ENCODE results near the gene WNT4.

WNT4 gene

GRCh38 chr1:22117238-22117637, 25.7 kb downstream of the WNT4 start:
- no peak for DNase-seq (ENCODE audit: low read depth)
- no peak overlapping the region for H3K4me3 ChIP-seq (ENCODE audit: low read depth, low read length)

- H3K4me3 ChIP-seq (ENCODE audit: low read depth, low read length), result no peak overlapping the region
- DNase-seq (ENCODE audit: low read depth), result no peak
These were observed 27.6 kb downstream of the WNT4 start for GRCh38 chr1:22115286-22115685.

- DNase-seq (ENCODE audit: low read depth), result peak; percentile 49
- H3K4me3 ChIP-seq (ENCODE audit: low read depth, low read length), result no peak overlapping the region
These were observed 28.5 kb downstream of the WNT4 start for GRCh38 chr1:22114083-22115012.

GRCh38 chr1:22112554-22112953, 30.3 kb downstream of the WNT4 start:
- no peak for DNase-seq (ENCODE audit: low read depth)
- H3K4me3 ChIP-seq (ENCODE audit: low read depth, low read length), result no peak overlapping the region

GRCh38 chr1:22111620-22112019, 31.3 kb downstream of the WNT4 start:
- no peak overlapping the region for H3K4me3 ChIP-seq (ENCODE audit: low read depth, low read length)
- no peak for DNase-seq (ENCODE audit: low read depth)

GRCh38 chr1:22111115-22111514, 31.8 kb downstream of the WNT4 start:
- H3K4me3 ChIP-seq (ENCODE audit: low read depth, low read length), result no peak overlapping the region

GRCh38 chr1:22110016-22110415, 32.9 kb downstream of the WNT4 start:
- DNase-seq (ENCODE audit: low read depth), result no peak
- H3K4me3 ChIP-seq (ENCODE audit: low read depth, low read length), result no peak overlapping the region

More at GRCh38 chr1:22111115-22111514, 31.8 kb downstream of the WNT4 start:
- no peak for DNase-seq (ENCODE audit: low read depth)

GRCh38 chr1:22108339-22109105, 34.4 kb downstream of the WNT4 start:
- DNase-seq (ENCODE audit: low read depth), result no peak
- H3K4me3 ChIP-seq (ENCODE audit: low read depth, low read length), result no peak overlapping the region

- no peak for DNase-seq (ENCODE audit: low read depth)
- no peak overlapping the region for H3K4me3 ChIP-seq (ENCODE audit: low read depth, low read length)
These were observed 35.8 kb downstream of the WNT4 start for GRCh38 chr1:22107126-22107525.

GRCh38 chr1:22105611-22106207, 37.2 kb downstream of the WNT4 start:
- DNase-seq (ENCODE audit: low read depth), result peak; percentile 28
- no peak overlapping the region for H3K4me3 ChIP-seq (ENCODE audit: low read depth, low read length)

- no peak for DNase-seq (ENCODE audit: low read depth)
These were observed 37.9 kb downstream of the WNT4 start for GRCh38 chr1:22104865-22105437.

GRCh38 chr1:22104094-22104493, 38.8 kb downstream of the WNT4 start:
- H3K4me3 ChIP-seq (ENCODE audit: low read depth, low read length), result no peak overlapping the region

More at GRCh38 chr1:22104865-22105437, 37.9 kb downstream of the WNT4 start:
- no peak overlapping the region for H3K4me3 ChIP-seq (ENCODE audit: low read depth, low read length)

GRCh38 chr1:22102746-22103145, 40.2 kb downstream of the WNT4 start:
- no peak overlapping the region for H3K4me3 ChIP-seq (ENCODE audit: low read depth, low read length)
- DNase-seq (ENCODE audit: low read depth), result no peak

More at GRCh38 chr1:22104094-22104493, 38.8 kb downstream of the WNT4 start:
- DNase-seq (ENCODE audit: low read depth), result no peak

GRCh38 chr1:22101995-22102394, 40.9 kb downstream of the WNT4 start:
- no peak for DNase-seq (ENCODE audit: low read depth)
- H3K4me3 ChIP-seq (ENCODE audit: low read depth, low read length), result no peak overlapping the region

GRCh38 chr1:22101199-22101598, 41.7 kb downstream of the WNT4 start:
- no peak overlapping the region for H3K4me3 ChIP-seq (ENCODE audit: low read depth, low read length)
- no peak for DNase-seq (ENCODE audit: low read depth)

GRCh38 chr1:22100168-22100567, 42.7 kb downstream of the WNT4 start:
- no peak for DNase-seq (ENCODE audit: low read depth)
- H3K4me3 ChIP-seq (ENCODE audit: low read depth, low read length), result no peak overlapping the region

- DNase-seq (ENCODE audit: low read depth), result no peak
- H3K4me3 ChIP-seq (ENCODE audit: low read depth, low read length), result no peak overlapping the region
These were observed 44.1 kb downstream of the WNT4 start for GRCh38 chr1:22098752-22099151.

- no peak overlapping the region for H3K4me3 ChIP-seq (ENCODE audit: low read depth, low read length)
- DNase-seq (ENCODE audit: low read depth), result no peak
These were observed 46.4 kb downstream of the WNT4 start for GRCh38 chr1:22096463-22096862.

GRCh38 chr1:22096036-22096435, 46.9 kb downstream of the WNT4 start:
- no peak for DNase-seq (ENCODE audit: low read depth)
- H3K4me3 ChIP-seq (ENCODE audit: low read depth, low read length), result no peak overlapping the region

GRCh38 chr1:22093513-22093912, 49.4 kb downstream of the WNT4 start:
- H3K4me3 ChIP-seq (ENCODE audit: low read depth, low read length), result no peak overlapping the region
- no peak for DNase-seq (ENCODE audit: low read depth)

Measured in skeletal muscle cell (primary cell).